Stimulated activated CD4-positive, alpha-beta T cell treated with anti-CD3 and anti-CD28 coated beads, TNF-alpha, amount 100 ng/mL, for 4 hours (primary cell): ENCODE measurements around the gene MAP3K20.
A peak's percentile ranks its signal among the peaks of the same experiment; 100 is the strongest.
"Not testable (repeated sequence)": the region's sequence is repeated elsewhere in the genome, so short reads cannot be mapped to it uniquely, and the experiment has no call there.

Experiments used
- DNase-seq, 3 experiments: peaks; one replicate each; pipeline ENCODE4 v3.0.0-alpha.2; 2020; ENCODE audit warnings: low read depth in 3 of 3

MAP3K20 gene

DNA sequence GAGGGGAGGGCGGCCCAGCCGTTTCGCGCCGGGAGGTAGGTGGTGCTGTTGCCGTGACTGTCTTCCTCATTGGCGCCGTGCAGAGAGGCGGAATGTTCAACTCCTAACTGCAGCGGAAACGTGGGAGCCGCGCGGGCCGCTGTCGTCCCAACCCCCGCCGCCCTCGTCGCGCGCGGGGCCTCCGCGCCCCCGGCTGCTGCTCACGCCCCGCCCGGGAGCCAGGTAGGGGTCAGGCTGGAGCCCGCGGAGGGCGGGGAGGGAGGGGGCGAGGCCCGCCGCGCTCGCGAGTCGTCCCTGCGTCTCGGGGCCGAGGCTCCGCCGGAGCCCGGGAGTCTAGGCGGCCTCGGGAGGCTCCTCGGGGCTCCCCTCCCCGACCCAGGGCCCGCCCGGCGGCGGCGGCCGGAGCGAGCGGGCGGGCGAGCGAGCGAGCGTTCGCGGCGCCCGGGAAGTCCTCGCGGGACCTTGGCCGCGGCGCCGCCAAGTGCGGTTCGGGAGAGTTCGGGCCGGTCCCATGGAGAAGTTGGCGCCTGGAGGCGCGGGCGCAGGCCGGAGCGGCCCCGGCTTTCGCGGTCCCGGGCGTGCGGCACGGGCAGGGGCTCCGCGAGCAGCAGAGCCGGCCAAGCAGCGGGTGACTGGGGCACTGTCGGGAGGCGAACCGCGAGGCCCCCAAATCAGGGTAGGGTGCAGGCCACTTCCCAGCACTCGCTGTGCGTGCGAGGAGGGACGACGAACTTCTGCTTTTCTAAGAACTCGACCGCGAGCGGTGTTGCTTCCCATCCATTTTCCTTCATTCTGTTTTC lies at the start of gene MAP3K20:
Gene MAP3K20, plus strand, starts transcription at position 66 of the 800 bp plus-strand sequence. CDS start 15,186 bp downstream, outside the sequence.
- peak; percentile 5 to 15 (median 14) for DNase-seq

DNA sequence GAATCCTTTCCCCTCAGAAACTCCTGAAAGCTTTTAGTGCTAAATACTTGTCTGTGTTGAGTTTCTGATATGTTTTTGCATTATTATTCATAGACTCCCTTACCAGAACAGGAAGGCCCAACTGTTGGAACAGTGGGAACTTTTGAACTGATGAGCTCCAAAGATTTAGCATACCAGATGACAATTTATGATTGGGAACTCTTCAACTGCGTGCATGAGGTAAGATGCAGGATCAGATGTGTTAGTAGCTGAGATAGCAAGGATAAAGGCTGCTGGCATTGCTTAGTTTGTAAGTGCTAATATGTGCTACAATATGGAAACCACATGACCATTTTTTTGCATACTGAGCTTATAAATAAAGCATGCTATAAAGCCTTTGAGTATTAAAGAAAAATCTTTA lies 49.2 kb upstream of the MAP3K20 start:
- no peak for DNase-seq

DNA sequence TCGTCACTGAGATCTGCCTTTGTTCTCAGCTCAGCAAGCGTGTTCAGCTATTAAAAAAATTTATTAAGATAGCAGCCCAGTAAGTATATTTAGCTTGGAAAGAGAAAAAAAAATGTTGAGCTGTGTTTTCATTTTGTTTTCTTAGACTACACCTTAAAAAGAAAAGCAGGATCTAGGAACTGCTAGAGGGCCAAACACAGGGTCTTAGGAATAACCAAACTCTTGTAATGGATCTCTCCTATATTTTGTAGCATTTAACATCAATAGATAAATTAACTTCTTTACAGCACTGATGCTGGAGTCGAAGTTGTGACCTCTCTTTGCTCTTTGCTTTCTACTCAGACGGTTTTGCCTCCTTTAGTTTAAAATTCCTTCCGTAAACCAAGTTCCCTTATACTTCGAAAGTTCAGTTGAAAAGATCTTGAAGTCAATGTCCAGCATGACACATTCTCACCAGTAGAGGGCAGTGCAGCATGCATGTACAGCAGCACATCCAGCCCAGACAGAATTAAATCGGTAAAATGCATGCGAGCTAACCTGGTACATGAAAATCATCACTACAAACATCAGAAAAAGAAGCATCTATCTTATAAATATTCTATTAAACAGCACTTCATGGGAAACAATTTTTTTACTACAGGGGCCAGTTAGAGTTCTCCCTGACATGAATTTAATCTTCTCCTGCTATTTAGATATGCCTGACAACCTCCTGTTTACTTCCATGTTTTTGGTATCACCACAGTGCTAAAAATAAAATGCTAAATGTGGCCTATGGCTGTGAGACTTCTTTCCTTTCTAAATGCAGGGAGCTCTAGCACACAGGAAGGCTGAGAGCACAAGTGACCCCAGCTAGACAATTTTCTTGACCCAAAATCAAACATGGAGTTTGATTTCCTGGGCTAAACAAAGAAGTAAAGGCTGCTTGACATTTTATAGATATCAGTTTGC lies 48.2 kb upstream of the MAP3K20 start:
- DNase-seq: peak; percentile 22 to 64 (median 36)

DNA sequence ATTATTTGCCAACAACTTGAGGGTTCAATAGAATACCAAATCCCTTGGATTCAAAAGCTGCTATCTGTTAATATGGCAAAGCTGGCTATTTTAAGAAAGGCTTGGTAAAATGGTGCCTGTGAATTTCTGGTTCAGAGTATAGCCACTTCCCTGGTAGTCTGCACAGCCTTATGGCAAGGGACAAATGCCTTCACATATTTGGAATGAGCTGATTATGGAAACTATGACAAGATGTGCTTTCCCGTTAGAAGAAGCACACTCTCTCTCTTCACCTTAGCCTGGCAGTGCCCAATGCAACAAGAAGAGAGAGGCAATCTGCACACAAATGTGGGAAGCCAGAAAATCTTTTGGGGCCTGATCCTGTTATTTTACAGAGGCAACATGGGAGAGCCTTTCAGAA lies 47.5 kb upstream of the MAP3K20 start:
- DNase-seq: no peak

DNA sequence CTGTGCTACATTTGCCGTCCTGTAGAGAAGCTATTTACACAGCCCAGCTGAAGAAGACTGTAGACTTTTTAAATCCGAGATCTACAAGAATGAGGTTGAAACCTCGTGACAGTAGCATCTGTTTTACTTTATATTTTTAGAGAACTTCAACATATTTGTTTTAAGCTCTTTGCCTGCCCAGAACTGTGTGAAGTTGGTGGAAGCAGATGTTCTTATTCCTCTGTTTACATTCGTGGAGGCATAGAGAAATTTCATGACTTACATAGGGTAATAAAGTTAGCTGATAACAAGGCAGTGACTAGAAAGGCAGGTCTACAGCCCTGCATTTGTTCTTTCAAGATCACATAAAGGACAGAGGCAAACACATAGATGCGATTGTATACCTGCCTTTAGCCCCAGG lies 47.0 kb upstream of the MAP3K20 start:
- DNase-seq: no peak

DNA sequence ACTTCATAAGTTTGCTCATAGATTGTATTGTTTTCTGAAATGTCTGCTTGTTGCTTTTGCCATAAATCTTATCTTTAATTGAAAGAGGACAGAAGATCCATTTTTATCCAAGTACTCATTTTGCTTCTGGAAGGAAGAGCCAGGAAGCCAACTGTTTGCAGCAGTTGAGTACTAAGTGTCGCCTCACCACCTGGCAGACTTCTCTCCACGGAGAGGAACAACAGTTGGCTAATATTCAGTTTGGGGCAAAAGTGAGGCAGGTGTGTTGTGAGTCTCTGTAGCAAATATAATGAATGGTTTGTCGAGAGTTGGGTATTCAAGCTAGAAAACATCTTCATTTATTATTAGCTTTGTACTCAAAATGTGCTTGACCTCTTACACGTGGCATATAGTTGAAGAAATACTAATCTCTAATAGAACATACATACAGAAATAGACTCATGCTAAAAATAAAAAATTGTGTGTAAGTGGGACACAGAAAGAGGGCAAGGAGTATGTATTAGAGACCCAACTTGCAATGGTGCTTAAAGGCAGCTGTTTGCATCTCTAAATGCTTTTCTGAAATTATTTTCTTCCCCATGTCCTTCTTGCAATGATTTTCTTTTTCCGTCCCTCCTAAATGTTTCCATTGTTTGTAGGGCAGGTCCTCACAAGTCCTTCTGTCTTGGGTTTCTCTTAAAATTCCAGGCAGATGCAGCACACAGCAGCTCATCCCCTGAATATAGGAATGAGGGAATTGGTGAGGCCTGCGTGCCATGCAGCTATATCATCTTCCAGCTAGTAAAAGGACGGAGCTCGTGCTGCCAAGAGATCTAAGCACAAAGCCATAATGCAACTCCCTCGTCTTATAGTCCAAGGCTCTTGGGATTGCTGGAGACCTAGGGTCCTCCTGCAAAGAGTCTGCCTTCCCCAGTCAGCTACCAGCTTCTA lies 44.8 kb upstream of the MAP3K20 start:
- DNase-seq: no peak

DNA sequence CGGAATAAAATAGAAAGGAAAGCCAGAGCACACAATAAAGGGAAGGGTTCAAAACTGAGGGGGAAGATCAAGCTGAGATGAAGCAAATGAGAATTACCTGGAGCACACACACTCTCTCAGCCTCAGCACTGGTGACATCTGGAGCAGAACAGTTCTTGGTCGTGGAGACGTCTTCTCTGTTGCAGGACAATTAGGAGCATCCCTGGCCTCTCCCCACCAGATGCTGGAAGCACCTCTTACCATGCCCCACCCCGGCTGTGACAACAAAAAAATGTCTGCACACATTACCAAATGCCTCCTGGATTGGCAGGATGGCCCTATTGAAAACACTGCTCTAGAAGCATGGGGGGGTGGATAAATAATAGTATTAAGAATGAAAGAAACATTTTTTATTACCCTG lies 43.6 kb upstream of the MAP3K20 start:
- DNase-seq: no peak

DNA sequence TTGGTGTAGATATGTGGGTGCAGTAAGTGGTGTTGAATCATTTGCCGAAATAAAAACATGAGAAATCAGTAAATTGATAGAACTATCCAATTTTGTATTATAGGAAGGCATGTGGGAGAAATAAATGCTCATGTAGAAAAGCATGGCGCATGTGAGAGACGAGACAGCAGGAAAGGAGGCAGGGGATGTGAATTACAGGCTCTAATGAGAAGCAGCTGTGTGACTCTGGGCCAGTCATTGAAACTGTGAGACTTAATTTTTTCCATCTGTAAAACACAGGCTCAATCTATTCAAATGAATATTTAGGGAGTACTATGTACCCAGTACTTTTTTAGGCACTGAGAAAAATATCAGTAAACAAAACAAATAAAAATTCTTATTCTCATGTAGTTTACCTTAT lies 42.6 kb upstream of the MAP3K20 start:
- DNase-seq: no peak

DNA sequence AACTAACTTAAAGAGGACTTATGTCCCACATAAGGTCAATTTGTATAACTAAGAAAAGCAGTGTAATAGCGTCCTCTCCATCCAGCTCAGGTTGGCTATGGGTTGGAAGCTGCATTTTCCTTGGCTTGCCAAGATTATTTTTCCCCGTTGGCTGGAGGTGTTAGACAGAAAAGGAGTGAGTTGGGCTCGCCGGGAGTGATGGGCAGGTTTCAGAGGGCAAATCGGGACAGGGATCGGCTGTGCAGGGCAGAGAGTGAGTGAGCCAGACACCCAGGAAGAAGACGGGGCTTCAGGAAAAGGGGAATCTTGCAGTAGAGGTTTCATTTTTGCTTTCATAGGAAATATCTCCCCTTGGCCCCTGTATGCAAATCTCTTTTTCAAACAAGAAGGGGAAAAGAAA lies 41.5 kb upstream of the MAP3K20 start:
- no peak for DNase-seq

DNA sequence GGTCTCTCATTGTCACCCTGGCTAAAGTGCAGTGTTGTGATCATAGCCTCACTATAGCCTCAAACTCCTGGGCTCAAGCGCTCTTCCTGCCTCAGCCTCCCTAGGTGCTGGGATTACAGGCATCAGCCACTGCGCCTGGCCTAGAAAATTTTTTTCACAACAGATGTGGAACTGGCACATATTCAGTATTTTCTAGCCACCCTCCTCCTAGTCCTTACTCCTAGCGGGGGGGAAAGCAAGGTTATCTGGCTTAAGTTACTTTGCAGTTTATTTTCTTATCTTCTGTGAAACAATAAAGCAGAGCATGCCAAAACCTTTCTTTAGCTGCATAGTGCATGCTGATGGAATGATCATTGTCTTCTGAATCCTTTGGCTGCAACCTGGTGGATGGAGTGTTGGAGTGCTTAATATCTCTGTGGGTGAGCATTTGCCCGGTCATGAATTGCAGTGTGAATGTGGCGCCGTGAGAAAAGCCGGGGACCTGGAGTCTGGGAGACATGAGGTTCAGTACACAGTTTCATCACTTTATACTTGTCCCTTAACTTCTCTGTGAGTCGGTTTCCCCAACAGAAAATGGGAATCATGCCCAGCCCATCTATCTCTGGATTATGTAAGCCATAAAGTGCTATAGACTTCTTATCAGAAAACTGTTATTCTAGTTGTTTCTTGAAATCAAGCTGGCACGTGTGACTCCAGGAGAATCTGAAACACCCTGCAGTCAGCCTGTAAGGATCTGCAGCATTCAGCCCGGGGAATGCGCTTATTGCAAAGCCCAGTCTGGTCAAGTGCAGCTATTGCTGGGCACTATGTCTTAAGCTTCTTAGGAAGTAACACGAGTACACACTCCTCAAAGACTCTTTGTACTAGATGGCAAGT lies 38.2 kb upstream of the MAP3K20 start:
- no peak for DNase-seq

DNA sequence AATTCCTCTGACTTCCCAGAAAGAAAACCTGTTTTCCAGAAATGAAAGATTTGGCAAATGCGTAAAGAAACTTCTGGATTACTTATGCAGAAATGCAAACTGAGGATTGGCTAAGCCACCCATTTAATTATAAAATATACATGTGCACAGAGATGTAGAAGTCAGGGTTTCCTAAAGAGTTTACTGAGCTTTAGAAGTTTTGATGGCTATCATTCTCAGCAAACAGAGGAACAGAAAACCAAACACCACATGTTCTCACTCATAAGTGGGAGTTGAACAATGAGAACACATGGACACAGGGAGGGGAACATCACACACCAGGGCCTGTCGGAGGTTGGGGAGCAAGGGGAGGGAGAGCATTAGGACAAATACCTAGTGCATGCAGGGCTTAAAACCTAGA lies 37.4 kb upstream of the MAP3K20 start:
- not testable (repeated sequence) for DNase-seq

DNA sequence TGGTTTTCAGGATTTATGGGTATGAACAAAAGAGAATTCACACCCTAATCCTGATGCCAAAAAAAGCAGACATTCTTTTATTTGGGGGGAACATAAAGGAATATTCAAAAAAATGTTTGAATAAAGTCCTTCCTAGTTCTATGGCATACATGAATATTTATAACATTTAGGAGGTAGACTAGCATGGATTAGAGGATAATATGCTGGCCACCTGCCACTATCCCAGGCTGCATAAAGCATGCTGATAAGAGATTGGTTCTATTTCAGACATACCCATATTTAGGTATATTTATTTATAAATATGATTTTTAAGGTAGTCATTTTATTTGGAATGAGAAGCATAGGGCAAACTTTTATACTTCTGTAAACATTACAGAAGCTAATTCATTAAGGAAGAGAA lies 34.9 kb upstream of the MAP3K20 start:
- DNase-seq: no peak

DNA sequence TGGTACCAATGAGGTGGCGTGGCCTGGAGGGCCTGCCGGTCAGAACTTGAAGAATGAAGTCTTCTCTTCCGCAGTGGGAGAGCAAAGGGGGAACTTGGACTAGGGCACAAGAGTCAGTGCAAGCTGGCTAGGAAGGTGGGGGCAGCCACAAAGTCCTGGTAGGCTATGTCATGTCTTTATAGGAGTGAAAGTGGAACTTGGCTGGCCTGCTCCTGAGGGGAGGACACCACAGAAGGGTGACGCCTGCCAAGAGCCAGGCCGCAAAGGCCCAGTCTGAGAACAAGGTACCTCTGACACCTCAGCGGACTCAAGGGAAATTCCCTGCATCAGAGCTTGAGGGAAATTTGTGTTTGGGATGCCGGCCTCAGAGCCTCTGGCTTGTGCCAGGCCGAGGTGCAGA lies 32.2 kb upstream of the MAP3K20 start:
- DNase-seq: no peak

DNA sequence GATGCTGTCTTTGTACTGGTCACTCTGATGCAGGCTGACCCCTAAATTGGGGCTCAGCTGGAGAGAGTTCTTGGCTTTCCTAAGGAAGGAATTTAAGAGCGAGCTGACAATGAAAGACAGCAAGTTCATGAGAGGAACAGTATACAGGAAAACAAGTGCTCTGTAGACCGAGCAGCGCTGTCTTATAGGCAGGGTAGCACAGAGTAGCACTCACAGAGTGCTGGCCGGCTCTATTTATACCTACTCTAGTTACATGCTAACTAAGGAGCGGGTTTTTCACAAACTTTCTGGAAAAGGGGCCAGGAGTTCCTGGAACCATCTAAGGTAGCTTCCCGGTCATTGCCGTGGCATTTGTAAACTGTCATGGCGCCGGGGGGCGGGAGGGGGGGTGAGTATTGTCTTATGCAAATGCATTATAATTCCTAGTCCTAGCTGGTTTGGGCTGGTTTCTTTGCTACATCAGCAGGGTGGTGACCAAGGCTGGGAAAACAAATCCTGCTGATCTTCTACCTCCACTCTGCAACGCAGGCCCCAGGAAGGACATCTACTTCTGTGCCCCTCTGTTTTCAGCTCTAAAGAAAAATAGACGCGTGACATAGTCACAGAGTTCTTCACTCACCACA lies 31.6 kb upstream of the MAP3K20 start:
- no peak for DNase-seq

DNA sequence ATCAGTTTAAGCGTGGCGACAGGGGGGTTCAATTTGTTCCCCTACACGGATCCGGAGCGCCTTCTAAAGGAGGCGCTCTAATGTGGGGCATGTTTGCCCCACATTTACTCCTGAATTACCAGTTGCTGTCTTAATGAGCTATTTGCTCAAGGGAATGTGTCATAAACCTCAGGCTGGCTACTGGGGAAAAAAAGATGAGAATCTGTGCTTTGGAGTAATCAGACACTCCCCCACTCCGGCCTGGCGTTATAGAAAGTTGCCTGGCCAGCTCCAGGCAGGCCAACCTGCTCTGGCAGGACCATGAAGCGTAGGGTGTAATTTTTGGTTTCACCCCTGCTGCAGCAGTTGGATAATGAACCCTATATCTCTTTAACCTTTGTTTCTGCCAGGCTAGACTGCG lies 31.0 kb upstream of the MAP3K20 start:
- no peak for DNase-seq

DNA sequence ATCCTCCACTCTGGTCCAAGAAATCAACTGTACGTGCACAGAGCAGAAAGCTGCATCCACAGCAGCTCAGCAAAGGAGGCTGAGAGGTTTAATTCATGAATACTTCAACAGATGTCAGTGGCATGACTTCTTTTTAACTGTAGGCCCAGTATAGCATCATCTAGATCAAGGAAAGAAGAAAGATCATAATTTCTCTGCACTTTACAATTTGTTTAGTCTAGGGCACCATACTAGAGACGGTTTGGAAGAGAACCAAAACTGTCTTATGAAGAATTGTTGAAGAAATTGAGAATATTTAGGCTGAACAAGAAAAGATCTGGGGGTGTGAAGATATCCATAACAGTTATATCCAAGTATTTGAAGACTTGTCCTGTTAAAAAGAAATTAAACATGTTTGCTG lies 30.5 kb upstream of the MAP3K20 start:
- DNase-seq: no peak

DNA sequence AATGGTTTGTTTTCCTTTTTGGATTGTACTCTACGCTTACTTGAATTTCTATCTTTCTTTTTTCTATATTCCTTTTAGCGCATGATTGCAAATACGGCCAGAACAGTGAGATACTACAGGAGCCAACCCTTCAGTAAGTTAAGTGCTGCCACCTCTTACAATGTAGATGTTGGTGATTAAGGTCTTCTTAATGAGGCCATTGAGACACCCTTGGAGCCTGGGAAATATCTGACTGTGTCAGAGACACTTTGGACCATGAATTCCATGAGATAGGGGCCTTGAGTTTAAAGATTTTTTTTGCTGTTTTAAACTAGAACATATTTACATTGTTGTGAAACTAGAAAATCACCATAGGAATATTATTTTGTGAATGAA lies 27.1 kb upstream of the MAP3K20 start:
- no peak for DNase-seq

DNA sequence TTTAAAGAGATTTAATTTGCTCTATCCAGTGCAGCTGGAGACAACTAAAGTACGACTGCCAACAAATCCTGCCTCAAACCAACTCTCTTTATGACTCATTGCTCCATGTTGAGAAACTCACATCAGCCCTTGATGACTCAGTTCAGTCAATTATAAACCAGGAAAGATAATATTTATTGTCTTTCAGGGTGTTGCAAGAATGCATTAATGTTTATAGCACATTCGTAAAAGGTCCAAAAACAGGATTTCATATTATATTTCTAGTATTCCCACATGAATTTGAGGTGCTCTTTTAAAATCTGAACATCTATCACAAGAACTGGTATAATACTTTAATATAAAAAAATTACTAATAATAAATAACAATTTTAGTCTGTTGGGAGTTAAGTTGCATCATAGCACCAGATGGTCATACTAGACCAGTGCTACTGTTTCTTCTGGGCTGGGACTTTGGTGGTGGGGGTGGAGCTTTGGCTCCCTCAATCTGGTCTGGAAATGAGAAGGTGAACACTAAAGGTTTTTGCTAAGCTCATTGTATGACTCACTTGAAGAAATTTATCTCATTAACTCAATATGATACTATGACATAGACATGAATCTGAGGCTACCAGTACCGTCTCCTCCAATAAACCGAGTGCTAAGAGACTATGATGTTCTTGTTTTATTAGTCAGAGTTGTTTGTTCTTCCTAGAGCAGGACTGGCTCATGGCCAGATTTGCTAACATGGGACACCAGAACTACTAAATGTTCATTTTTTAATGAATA lies 26.6 kb upstream of the MAP3K20 start:
- DNase-seq: no peak

DNA sequence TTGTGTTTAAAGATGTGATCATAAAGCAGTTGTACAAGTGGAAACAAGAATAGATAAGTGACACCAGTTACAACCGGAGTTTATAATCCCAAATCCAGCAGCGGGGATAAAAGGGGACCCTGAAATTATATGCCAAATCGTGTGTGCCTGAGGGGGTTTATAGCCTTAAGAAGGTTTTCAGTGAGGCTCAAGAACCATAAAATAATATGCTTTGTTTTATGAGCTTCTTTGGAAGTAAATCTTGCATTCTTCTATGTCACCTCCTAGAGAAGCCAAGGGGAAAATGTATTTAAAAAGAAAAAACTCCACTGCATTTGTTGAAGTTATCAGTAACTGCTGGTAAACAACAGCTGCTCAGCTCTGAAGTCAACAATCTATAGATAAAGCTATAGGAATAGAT lies 25.8 kb upstream of the MAP3K20 start:
- no peak for DNase-seq

DNA sequence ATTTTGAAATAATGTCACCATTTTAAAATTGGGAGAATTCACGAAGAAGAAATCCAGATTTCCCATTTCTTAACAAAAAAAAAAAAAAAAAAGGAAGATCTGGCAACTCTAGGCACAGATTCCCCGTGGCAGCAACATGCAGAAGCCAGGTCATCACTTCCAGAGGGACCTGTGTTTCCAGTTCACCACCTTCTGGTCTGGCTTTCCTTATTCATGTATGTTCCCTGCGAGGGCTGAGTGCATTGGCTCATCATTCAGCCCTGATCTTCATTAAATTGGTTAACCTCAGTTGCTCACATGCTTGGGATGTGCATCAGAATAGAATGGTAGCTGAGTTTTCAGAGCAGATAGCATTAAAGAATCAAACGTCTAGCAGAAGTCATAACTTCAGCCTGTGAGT lies 25.0 kb upstream of the MAP3K20 start:
- no peak for DNase-seq
